PC-3 (cell line): ENCODE data around the gene NFATC1.

ENCODE experiments used
- CTCF ChIP-seq: fragments of 300-600 bp; sonication (generic); conservative IDR thresholded peaks from 2 replicates; pipeline ENCODE4 v1.5.1; 2017; ENCODE audit warnings: antibody characterized with exemption, low read depth, mild to moderate bottlenecking, low read length
- EZH2 ChIP-seq: fragments of 300-600 bp; sonication (generic); IDR thresholded peaks from one replicate; pipeline ENCODE4 v1.6.1; 2017; ENCODE audit warnings: antibody characterized with exemption, mild to moderate bottlenecking, low read length; ENCODE audit not compliant: unreplicated experiment
- EZH2phosphoT487 ChIP-seq: fragments of 300-600 bp; sonication (generic); IDR thresholded peaks from 2 replicates; pipeline ENCODE4 v1.6.1; 2018; ENCODE audit warnings: mild to moderate bottlenecking, antibody characterized with exemption, low read length, borderline replicate concordance

GRCh38 chr18:79525556-79526467 is 130.1 kb downstream of the NFATC1 start:
- no peak for TF ChIP-seq CTCF
- TF ChIP-seq EZH2: no peak
- TF ChIP-seq EZH2phosphoT487: no peak
